Lower leg skin (tissue), 3 donors: ENCODE data around the gene TTC34.

ENCODE experiments used
- CTCF ChIP-seq, 3 donors: fragments of 450-650 bp; IDR thresholded peaks; one replicate each; pipeline ENCODE4 v1.5.1; 2016; ENCODE audit warnings: antibody characterized with exemption in 3 of 3, mild to moderate bottlenecking in 3 of 3, moderate library complexity in 2 of 3
- POLR2A ChIP-seq, 2 donors: fragments of 450-650 bp; IDR thresholded peaks; one replicate each; pipeline ENCODE4 v1.6.1; 2016 to 2017; ENCODE audit warnings: antibody characterized with exemption in 2 of 2, mild to moderate bottlenecking in 1 of 2, moderate library complexity in 1 of 2

GRCh38 chr1:2836333-2836970 is 35.0 kb upstream of the TTC34 start:
- TF ChIP-seq CTCF (IDR thresholded peaks at IDR 0.05) (no peak), POLR2A (IDR thresholded peaks at IDR 0.05) (no peak)
